Measurements from ENCODE around the gene KRTAP1-1. TPM values are rescaled to one million over a fixed set of nuclear protein-coding genes. Genes with fewer than 3 reads are reported as not detected.
"Not testable (repeated sequence)": the region's sequence is repeated elsewhere in the genome, so short reads cannot be mapped to it uniquely, and the experiment has no call there.

Gene KRTAP1-1
- not detected for total RNA-seq

DNA sequence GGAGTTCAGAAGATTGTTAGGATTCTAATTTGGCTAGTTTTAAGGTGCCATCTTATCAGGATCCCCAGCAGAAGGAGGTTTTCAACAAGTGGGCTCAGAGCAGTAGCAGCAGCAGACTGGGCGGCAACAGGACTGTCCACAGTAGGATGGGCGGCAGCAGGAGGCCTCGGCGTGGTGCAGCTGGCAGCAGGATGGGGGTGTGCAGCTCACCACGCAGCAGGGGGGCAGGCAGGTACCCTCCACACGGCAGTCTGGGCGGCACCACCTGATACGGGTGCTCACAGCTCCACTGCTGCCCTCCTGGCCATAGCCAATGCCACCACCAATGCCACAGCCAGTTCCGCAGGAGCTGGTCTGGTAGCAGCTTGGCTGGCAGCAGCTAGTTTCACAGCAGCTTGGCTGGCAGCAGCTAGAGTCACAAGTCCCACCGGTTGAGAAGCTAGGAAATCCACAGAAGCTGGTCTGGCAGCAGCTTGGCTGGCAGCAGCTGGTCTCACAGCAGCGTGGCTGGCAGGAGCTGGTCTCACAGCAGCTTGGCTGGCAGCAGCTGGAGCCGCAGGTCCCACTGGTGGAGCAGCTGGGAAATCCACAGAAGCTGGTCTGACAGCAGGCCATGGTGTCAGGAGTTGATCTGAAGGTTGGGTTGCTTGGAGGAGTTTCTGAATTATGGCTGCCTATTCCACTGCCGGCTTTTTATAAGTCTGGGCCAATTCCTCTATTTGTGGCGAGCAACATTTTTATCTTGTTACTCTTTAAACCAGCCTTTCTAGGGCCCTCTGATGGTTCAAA is at the start of gene KRTAP1-1:
Gene KRTAP1-1, minus strand, starts transcription at position 668 of the 789 bp plus-strand sequence. Its CDS starts 53 bp downstream, at position 615.
- not testable (repeated sequence) for ATAC-seq (ENCODE audit: low FRiP score); DNase-seq (ENCODE audit: low spot score)

DNA sequence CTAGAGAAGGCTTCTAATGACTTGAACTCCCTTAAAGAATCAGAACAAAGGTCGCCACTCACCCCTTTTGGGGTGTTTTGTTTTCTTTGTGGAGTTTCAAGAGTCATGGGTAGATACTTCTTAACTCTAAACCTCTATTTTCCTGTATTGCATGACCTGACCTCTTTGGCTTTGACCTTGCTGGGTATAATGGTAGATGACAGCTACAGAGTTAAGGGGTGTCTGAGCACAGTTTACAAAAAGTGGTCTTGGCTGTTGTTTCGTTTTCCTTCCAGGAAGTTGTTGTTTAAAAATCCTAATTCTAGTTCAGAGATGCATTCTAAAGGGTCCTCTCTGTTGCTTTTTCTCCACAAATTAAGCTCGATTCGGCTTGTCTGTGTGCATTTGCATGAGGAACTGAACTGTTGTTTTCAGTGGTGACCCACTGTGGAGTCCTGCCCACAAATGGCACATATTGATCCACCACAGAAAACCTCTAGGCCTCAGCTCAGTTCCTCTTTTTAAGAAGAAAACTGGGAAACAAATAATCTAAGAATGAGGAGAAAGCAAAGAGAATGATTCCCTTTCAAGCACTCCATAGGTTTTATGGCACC is 47.6 kb upstream of the KRTAP1-1 start:
- ATAC-seq (ENCODE audit: low FRiP score); DNase-seq (ENCODE audit: low spot score): not testable (repeated sequence)

DNA sequence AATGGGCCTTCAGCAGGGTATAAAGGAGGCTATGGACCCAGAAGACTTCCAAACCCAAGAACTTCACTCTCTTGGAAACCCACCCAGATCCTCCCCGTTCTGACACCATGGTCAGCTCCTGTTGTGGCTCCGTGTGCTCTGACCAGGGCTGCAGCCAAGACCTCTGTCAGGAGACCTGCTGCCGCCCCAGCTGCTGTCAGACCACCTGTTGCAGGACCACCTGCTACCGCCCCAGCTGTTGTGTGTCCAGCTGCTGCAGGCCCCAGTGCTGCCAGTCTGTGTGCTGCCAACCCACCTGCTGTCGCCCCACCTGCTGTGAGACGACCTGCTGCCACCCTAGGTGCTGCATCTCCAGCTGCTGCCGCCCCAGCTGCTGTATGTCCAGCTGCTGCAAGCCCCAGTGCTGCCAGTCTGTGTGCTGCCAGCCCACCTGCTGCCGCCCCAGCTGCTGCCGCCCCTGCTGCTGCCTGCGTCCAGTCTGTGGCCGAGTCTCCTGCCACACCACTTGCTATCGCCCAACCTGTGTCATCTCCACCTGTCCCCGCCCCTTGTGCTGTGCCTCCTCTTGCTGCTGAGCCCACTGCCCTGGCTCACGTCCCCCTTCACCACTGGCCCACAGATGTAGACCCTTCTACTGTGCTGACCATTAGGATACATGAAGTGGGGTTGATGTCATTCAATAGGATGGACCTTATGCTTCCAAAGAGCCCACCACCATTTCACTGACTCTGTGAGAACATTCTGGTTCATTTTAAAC is 43.0 kb upstream of the KRTAP1-1 start, which contains the start of gene KRTAP4-7:
Gene KRTAP4-7, plus strand, starts transcription at position 51 of the 757 bp plus-strand sequence. Its CDS starts 57 bp downstream, at position 108.
- not testable (repeated sequence) for DNase-seq (ENCODE audit: low spot score); ATAC-seq (ENCODE audit: low FRiP score)

GRCh38 chr17:41083427-41083826 is 42.2 kb upstream of the KRTAP1-1 start:
- not testable (repeated sequence) for ATAC-seq (ENCODE audit: low FRiP score); DNase-seq (ENCODE audit: low spot score)

GRCh38 chr17:41082626-41083025 is 41.4 kb upstream of the KRTAP1-1 start:
- TF ChIP-seq CTCF (IDR thresholded peaks at IDR 0.05) = no peak
- no peak for ATAC-seq (ENCODE audit: low FRiP score)
- no peak for DNase-seq (ENCODE audit: low spot score)

- no peak for DNase-seq (ENCODE audit: low spot score)
- no peak for TF ChIP-seq CTCF (IDR thresholded peaks at IDR 0.05)
- no peak for ATAC-seq (ENCODE audit: low FRiP score)
Measured at GRCh38 chr17:41076788-41077187, 35.5 kb upstream of the KRTAP1-1 start.

DNA sequence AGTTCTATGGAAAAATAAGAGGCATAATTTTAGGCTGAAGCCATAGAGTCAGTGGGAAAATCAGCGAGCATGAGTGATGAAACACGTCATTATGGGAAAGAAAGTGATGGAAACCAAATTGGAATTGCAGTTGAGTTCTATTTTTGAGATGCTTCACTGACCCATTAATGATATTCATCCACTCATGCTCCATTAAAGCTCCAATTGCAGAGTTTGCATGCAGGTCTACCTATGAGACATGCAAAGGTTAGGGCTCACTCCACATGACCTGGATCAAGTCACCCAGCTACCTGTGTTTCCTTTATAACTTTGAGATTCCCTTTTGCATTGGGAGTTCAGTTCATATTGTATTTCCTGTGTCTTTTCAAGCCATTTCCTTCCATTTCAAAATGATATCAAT is 32.4 kb upstream of the KRTAP1-1 start:
- no peak for DNase-seq (ENCODE audit: low spot score)
- no peak for TF ChIP-seq CTCF (IDR thresholded peaks at IDR 0.05)
- ATAC-seq (ENCODE audit: low FRiP score) = no peak

DNA sequence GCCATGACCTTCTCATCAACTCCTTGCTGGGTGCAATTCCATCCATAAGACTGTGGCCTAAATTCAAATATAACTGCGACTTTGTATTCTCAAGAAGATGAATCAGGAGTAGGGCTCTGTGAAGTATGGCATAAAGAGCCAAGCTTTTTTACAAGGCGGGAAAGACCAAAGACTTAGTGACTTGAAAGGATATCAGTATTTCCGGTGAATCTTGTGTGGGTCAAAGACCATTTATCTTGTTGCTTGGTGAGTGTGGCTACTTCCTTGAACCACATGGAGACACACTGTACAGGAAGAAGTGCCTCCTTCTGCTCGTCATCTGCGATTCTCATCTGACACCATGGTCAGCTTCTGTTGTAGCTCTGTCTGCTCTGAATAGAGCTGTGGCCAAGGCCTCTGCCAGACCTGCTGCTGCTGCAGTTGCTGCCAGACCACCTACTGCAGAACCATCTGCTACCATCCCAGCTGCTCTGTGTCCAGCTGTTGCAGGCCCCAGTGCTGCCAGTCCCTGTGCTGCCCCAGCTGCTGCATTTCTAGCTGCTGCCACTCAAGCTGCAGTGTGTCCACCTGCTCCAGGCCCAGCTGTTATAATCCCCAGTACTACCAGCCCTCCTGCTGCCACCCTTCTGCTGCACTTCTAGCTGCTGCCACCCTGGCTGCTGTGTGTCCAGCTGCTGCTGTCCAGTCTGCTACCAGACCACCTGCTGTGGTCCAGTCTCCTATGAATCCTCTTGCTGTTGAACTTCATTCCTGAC is 30.5 kb upstream of the KRTAP1-1 start:
- DNase-seq (ENCODE audit: low spot score) = no peak
- TF ChIP-seq CTCF (IDR thresholded peaks at IDR 0.05) = no peak
- no peak for ATAC-seq (ENCODE audit: low FRiP score)
